ENCODE results near the gene AP1S2. TPM values are rescaled to one million over a fixed set of nuclear protein-coding genes. Genes with fewer than 3 reads are reported as not detected.

AP1S2 gene
- total RNA-seq, 2 experiments from 2014 or later, result 40.2 to 49.5 TPM

- ChIA-PET POLR2A (interaction anchor here (0.5 to 2.3 kb wide), 19 partner anchors 7 to 659 kb away, joined by 3 to 15 read pairs (median 3); partner anchors contain the start of gene CA5B), CTCF (ENCODE audit: unreplicated experiment) (interaction anchor here (0.7 kb wide), 1 partner anchor 1069 kb away, joined by 3 read pairs; no protein-coding TSS in a partner anchor)
- intact Hi-C loops (cut with micrococcal nuclease; ENCODE audit: unreplicated experiment), result loop anchor here (1.0 to 10.0 kb wide), 2 partner anchors 65 to 915 kb away; partner anchors contain the start of genes FANCB and MOSPD2
- Histone ChIP-seq H3K9me3 (ENCODE audit: low read length) (no peaks in the 10 kb centered on the region), H2AFZ (ENCODE audit: low read length) (peak within 1 kb of the TSS; percentile 75), H3K27ac (ENCODE audit: low read depth, low read length, poor library complexity, severe bottlenecking) (peak within 1 kb of the TSS; percentile 89), H3K4me1 (ENCODE audit: insufficient read depth, low read length, poor library complexity, severe bottlenecking) (peaks cover 7% of the 10 kb centered on the region), H3K36me3 (ENCODE audit: insufficient read depth, low read length) (peaks cover 19% of the 10 kb centered on the region), H3K4me2 (ENCODE audit: low read length) (peak within 1 kb of the TSS; percentile 52), H3K79me2 (ENCODE audit: insufficient read depth, low read depth, low read length) (peaks cover 36% of the 10 kb centered on the region; the same call in 1 of the 2 replicates), H3K9me2 (ENCODE audit: insufficient read depth, low read length) (no peaks in the 10 kb centered on the region), H3K4me3 (ENCODE audit: low read depth, low read length, poor library complexity, severe bottlenecking) (peak within 1 kb of the TSS; percentile 89), H4K20me1 (ENCODE audit: insufficient read depth, low read length) (no peaks in the 10 kb centered on the region)
- TF ChIP-seq EZH2phosphoT487 (IDR thresholded peaks at IDR 0.05; ENCODE audit: borderline replicate concordance, low read depth, low read length), result no peak
- TF ChIP-seq, protein P1, sequence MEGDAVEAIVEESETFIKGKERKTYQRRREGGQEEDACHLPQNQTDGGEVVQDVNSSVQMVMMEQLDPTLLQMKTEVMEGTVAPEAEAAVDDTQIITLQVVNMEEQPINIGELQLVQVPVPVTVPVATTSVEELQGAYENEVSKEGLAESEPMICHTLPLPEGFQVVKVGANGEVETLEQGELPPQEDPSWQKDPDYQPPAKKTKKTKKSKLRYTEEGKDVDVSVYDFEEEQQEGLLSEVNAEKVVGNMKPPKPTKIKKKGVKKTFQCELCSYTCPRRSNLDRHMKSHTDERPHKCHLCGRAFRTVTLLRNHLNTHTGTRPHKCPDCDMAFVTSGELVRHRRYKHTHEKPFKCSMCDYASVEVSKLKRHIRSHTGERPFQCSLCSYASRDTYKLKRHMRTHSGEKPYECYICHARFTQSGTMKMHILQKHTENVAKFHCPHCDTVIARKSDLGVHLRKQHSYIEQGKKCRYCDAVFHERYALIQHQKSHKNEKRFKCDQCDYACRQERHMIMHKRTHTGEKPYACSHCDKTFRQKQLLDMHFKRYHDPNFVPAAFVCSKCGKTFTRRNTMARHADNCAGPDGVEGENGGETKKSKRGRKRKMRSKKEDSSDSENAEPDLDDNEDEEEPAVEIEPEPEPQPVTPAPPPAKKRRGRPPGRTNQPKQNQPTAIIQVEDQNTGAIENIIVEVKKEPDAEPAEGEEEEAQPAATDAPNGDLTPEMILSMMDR (conservative IDR thresholded peaks at IDR 0.05; ENCODE audit: low read length), result no peak
- DNase-seq (ENCODE audit: low spot score), result peak; percentile 86
- BruUV-seq (replicated peaks), result TSS peak; percentile 78
These were observed 64.4 kb downstream of the AP1S2 start, which contains the start of gene ZRSR2 for GRCh38 chrX:15789979-15790768. ZRSR2 (plus strand) TSS chrX:15790484; CDS start chrX:15790496, 12 bp downstream.

DNA sequence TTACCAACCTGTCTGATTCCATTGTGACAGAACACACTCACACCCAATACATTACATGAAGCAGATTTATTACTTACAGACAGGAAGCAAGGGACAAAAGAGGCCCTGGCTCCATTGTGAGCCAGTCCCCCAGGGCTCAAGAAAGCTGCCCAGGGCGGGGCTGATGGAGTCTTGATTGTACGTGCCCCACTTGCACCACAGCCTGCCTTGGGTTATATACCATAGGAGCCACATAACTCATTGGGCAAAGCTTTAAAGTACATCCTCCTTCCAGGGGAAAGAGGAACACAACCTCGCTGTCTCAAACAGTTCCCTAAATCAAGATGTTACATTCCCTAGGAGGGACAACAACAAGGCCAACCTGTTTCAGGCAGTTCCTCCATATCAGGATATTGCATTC lies 67.7 kb downstream of the AP1S2 start:
- ChIA-PET CTCF (ENCODE audit: unreplicated experiment) (no interaction called here), POLR2A (no interaction called here)
- peaks cover 13% of the 10 kb centered on the region for H3K4me1 ChIP-seq (ENCODE audit: insufficient read depth, low read length, poor library complexity, severe bottlenecking)
- H3K27ac ChIP-seq (ENCODE audit: low read depth, low read length, poor library complexity, severe bottlenecking), result no peak overlapping the region
- H3K36me3 ChIP-seq (ENCODE audit: insufficient read depth, low read length), result no peaks in the 10 kb centered on the region
- no peak overlapping the region for H3K4me3 ChIP-seq (ENCODE audit: low read depth, low read length, poor library complexity, severe bottlenecking)
- TF ChIP-seq EZH2phosphoT487 (IDR thresholded peaks at IDR 0.05; ENCODE audit: borderline replicate concordance, low read depth, low read length), result no peak
- TF ChIP-seq, protein P1 (conservative IDR thresholded peaks at IDR 0.05; ENCODE audit: low read length), result no peak
- BruUV-seq (replicated peaks), result no TSS peak
- H2AFZ ChIP-seq (ENCODE audit: low read length), result no peak overlapping the region
- H3K79me2 ChIP-seq (ENCODE audit: insufficient read depth, low read depth, low read length), result peaks cover 11% of the 10 kb centered on the region; the same call in 1 of the 2 replicates
- H3K9me2 ChIP-seq (ENCODE audit: insufficient read depth, low read length), result no peaks in the 10 kb centered on the region
- no peaks in the 10 kb centered on the region for H4K20me1 ChIP-seq (ENCODE audit: insufficient read depth, low read length)
- H3K9me3 ChIP-seq (ENCODE audit: low read length), result no peaks in the 10 kb centered on the region
- intact Hi-C loops (cut with micrococcal nuclease; ENCODE audit: unreplicated experiment), result no loop called here
- DNase-seq (ENCODE audit: low spot score), result no peak
- no peak overlapping the region for H3K4me2 ChIP-seq (ENCODE audit: low read length)
